ENCODE results near the gene OPHN1.
"Not testable (repeated sequence)": the region's sequence is repeated elsewhere in the genome, so short reads cannot be mapped to it uniquely, and the experiment has no call there.

OPHN1 gene

GRCh38 chrX:68387776-68388175, 45.5 kb downstream of the OPHN1 start:
- no peak for DNase-seq
- H4K20me1 ChIP-seq (ENCODE audit: insufficient read depth, low read length): no peaks in the 10 kb centered on the region
- no peak overlapping the region for H3K27ac ChIP-seq (ENCODE audit: low read length)
- H3K4me2 ChIP-seq (ENCODE audit: low read depth, low read length): no peak overlapping the region
- no peaks in the 10 kb centered on the region for H3K9me2 ChIP-seq (replicated peaks; ENCODE audit: insufficient read depth, low read length)
- H3K79me2 ChIP-seq (ENCODE audit: low read length): no peaks in the 10 kb centered on the region
- TF ChIP-seq EZH2 (optimal IDR thresholded peaks at IDR 0.05; ENCODE audit: low read depth, low read length) (no peak), CTCF (IDR thresholded peaks at IDR 0.05; ENCODE audit: low read length) (no peak), EZH2phosphoT487 (IDR thresholded peaks at IDR 0.05; ENCODE audit: low read length) (no peak)
- H3K4me3 ChIP-seq (ENCODE audit: low read length): no peak overlapping the region
- H2AFZ ChIP-seq (ENCODE audit: low read length): no peak overlapping the region
- no peaks in the 10 kb centered on the region for H3F3A ChIP-seq (ENCODE audit: insufficient read depth, low read length)
- H3K9me3 ChIP-seq (replicated peaks; ENCODE audit: insufficient read depth, low read length): no peaks in the 10 kb centered on the region
- H3K4me1 ChIP-seq (ENCODE audit: low read length): no peaks in the 10 kb centered on the region
- no peak overlapping the region for H3K9ac ChIP-seq (ENCODE audit: low read length)
- H3K27me3 ChIP-seq (replicated peaks; ENCODE audit: insufficient read depth, low read length): no peaks in the 10 kb centered on the region
- no peaks in the 10 kb centered on the region for H3K36me3 ChIP-seq (replicated peaks; ENCODE audit: insufficient read depth, low read length)

DNA sequence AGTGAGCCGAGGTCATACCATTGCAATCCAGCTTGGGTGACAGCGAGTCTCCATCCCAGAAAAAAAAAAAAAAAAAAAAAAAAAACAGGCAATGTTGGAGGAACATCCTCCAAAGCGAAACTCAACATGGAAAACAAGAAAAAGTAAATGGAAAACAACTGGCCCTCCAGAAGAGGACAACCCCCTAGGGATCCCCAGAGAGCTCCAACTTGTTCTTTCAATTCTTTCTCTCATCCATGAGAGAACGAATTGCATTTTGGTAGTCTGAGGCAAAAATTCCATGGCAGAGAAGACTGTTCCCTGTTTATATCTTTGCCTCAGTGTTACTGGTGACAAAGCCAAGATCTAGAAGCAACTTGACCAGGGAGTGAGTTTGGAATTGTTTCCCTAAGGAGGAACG, 49.8 kb downstream of the OPHN1 start:
- Histone ChIP-seq H3K27ac (ENCODE audit: low read length) (no peak overlapping the region), H3K9ac (ENCODE audit: low read length) (no peak overlapping the region), H3K79me2 (ENCODE audit: low read length) (no peaks in the 10 kb centered on the region), H3K4me2 (ENCODE audit: low read depth, low read length) (no peak overlapping the region), H2AFZ (ENCODE audit: low read length) (no peak overlapping the region), H3K4me1 (ENCODE audit: low read length) (no peaks in the 10 kb centered on the region), H3K4me3 (ENCODE audit: low read length) (no peak overlapping the region), H3K27me3 (replicated peaks; ENCODE audit: insufficient read depth, low read length) (no peaks in the 10 kb centered on the region), H4K20me1 (ENCODE audit: insufficient read depth, low read length) (no peaks in the 10 kb centered on the region), H3F3A (ENCODE audit: insufficient read depth, low read length) (no peaks in the 10 kb centered on the region), H3K9me3 (replicated peaks; ENCODE audit: insufficient read depth, low read length) (no peaks in the 10 kb centered on the region), H3K9me2 (replicated peaks; ENCODE audit: insufficient read depth, low read length) (no peaks in the 10 kb centered on the region), H3K36me3 (replicated peaks; ENCODE audit: insufficient read depth, low read length) (no peaks in the 10 kb centered on the region)
- no peak for DNase-seq
- no peak for TF ChIP-seq CTCF (IDR thresholded peaks at IDR 0.05; ENCODE audit: low read length)
- TF ChIP-seq EZH2phosphoT487 (IDR thresholded peaks at IDR 0.05; ENCODE audit: low read length): no peak
- TF ChIP-seq EZH2 (optimal IDR thresholded peaks at IDR 0.05; ENCODE audit: low read depth, low read length): no peak

GRCh38 chrX:68377579-68377978, 55.7 kb downstream of the OPHN1 start:
- H2AFZ ChIP-seq (ENCODE audit: low read length); H3K36me3 ChIP-seq (replicated peaks; ENCODE audit: insufficient read depth, low read length); H3K9me3 ChIP-seq (replicated peaks; ENCODE audit: insufficient read depth, low read length); H3K27me3 ChIP-seq (replicated peaks; ENCODE audit: insufficient read depth, low read length); H3K9me2 ChIP-seq (replicated peaks; ENCODE audit: insufficient read depth, low read length); H4K20me1 ChIP-seq (ENCODE audit: insufficient read depth, low read length); H3K4me2 ChIP-seq (ENCODE audit: low read depth, low read length); H3K4me3 ChIP-seq (ENCODE audit: low read length); H3K4me1 ChIP-seq (ENCODE audit: low read length); H3K27ac ChIP-seq (ENCODE audit: low read length); DNase-seq; H3K9ac ChIP-seq (ENCODE audit: low read length); H3F3A ChIP-seq (ENCODE audit: insufficient read depth, low read length); H3K79me2 ChIP-seq (ENCODE audit: low read length): not testable (repeated sequence)

DNA sequence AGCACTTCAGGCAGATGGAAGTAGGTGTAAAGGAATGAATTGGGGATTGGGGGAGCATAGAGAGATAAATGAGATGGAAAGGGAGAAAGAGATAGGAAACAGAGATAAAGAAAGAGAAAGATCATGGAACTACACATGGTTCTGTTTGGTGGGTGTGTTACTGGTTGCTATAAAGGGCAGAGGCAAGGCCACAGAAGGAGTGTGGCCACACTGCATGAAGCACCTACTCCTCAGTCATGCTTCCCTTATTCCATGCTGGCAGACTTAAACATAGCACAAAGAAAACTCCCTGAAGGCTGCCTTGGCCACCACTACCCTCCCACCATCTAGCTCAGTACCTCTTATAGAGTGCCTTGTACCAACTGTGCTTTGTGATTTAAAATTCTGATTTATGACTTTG, 56.9 kb downstream of the OPHN1 start:
- Histone ChIP-seq H3K4me1 (ENCODE audit: low read length) (no peaks in the 10 kb centered on the region), H3K9me2 (replicated peaks; ENCODE audit: insufficient read depth, low read length) (no peaks in the 10 kb centered on the region), H3K79me2 (ENCODE audit: low read length) (no peaks in the 10 kb centered on the region), H3K9ac (ENCODE audit: low read length) (no peak overlapping the region), H3F3A (ENCODE audit: insufficient read depth, low read length) (no peaks in the 10 kb centered on the region), H4K20me1 (ENCODE audit: insufficient read depth, low read length) (no peaks in the 10 kb centered on the region), H2AFZ (ENCODE audit: low read length) (no peak overlapping the region), H3K4me3 (ENCODE audit: low read length) (no peak overlapping the region), H3K27ac (ENCODE audit: low read length) (no peak overlapping the region), H3K36me3 (replicated peaks; ENCODE audit: insufficient read depth, low read length) (no peaks in the 10 kb centered on the region), H3K4me2 (ENCODE audit: low read depth, low read length) (no peak overlapping the region), H3K27me3 (replicated peaks; ENCODE audit: insufficient read depth, low read length) (no peaks in the 10 kb centered on the region), H3K9me3 (replicated peaks; ENCODE audit: insufficient read depth, low read length) (no peaks in the 10 kb centered on the region)
- no peak for DNase-seq
- no peak for TF ChIP-seq EZH2phosphoT487 (IDR thresholded peaks at IDR 0.05; ENCODE audit: low read length)
- no peak for TF ChIP-seq CTCF (IDR thresholded peaks at IDR 0.05; ENCODE audit: low read length)
- TF ChIP-seq EZH2 (optimal IDR thresholded peaks at IDR 0.05; ENCODE audit: low read depth, low read length): no peak

Data from MM.1S (cell line).